Measurements from ENCODE around the gene CD27.

DNA sequence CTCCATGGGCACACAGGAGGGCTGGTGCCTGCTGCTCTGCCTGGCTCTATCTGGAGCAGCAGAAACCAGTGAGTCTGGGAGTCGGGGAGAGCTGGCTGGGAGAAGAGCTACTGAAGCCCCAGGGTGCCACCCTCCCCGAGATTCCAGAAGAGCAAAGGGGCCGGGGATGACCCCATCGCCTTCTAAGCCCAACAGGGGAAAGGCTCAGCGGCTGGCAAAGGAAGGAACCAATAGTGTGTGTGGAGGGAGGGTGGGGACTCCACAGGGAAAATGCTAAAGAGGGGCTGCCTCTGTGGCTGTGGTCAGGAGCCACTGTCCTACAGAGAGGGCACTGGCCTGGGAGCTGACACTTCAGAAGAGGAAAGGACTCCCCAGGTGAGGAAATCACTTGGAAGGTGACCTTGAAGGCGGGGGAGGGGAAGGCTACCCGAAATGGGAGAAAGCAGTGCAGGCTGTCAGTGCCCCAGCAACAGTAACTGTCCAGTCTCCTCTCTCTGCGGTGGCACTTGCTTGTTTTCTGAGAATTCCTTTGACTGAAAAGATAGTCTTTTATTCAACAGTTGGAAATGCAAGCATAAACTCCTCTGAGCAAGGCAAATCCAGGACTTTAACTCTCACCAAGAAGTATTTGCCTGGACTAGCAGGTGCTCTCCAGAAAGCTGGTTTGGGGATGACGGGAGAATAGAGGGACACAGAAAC, 7.6 kb downstream of the CD27 start:
- TF ChIP-seq ZNF565 (CRISPR knock-in tag; conservative IDR thresholded peaks at IDR 0.05; ENCODE audit: low read depth) (no peak), OSR1 (CRISPR knock-in tag; IDR thresholded peaks at IDR 0.05) (no peak), ZFP3 (CRISPR knock-in tag; IDR thresholded peaks at IDR 0.05) (no peak), ZFP30 (CRISPR knock-in tag; IDR thresholded peaks at IDR 0.05) (no peak), TCF4 (CRISPR knock-in tag; IDR thresholded peaks at IDR 0.05; ENCODE audit: borderline replicate concordance) (no peak), CREB5 (CRISPR knock-in tag; IDR thresholded peaks at IDR 0.05; ENCODE audit: low read depth) (no peak), RARB (CRISPR knock-in tag; IDR thresholded peaks at IDR 0.05) (no peak)
- TF ChIP-seq, protein P1, sequence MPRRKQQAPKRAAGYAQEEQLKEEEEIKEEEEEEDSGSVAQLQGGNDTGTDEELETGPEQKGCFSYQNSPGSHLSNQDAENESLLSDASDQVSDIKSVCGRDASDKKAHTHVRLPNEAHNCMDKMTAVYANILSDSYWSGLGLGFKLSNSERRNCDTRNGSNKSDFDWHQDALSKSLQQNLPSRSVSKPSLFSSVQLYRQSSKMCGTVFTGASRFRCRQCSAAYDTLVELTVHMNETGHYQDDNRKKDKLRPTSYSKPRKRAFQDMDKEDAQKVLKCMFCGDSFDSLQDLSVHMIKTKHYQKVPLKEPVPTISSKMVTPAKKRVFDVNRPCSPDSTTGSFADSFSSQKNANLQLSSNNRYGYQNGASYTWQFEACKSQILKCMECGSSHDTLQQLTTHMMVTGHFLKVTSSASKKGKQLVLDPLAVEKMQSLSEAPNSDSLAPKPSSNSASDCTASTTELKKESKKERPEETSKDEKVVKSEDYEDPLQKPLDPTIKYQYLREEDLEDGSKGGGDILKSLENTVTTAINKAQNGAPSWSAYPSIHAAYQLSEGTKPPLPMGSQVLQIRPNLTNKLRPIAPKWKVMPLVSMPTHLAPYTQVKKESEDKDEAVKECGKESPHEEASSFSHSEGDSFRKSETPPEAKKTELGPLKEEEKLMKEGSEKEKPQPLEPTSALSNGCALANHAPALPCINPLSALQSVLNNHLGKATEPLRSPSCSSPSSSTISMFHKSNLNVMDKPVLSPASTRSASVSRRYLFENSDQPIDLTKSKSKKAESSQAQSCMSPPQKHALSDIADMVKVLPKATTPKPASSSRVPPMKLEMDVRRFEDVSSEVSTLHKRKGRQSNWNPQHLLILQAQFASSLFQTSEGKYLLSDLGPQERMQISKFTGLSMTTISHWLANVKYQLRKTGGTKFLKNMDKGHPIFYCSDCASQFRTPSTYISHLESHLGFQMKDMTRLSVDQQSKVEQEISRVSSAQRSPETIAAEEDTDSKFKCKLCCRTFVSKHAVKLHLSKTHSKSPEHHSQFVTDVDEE (CRISPR knock-in tag; IDR thresholded peaks at IDR 0.05) = no peak

All from SK-N-SH treated with all-trans-retinoic acid at 6 μM for 48 hours (cell line).